ENCODE results near the gene RALA.
A peak's percentile ranks its signal among the peaks of the same experiment; 100 is the strongest.

Gene RALA

DNA sequence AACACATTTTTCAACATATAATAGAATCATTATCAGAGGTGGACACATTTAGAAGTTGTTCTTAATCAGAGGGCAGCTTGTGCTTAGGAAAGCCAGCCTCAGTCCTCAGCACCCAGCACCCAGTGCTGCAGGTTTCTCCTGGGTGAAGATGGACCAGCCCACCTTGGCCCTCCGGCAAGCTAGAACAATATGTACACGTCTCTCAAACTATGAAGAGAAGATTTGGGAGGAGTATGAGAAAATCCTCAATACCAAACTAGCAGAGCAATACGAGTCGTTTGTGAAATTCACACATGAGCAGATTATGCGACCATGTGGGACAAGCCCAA lies 13.5 kb upstream of the RALA start:
- FAIRE-seq (no peak), DNase-seq (ENCODE audit: insufficient read length, low spot score) (no peak)

DNA sequence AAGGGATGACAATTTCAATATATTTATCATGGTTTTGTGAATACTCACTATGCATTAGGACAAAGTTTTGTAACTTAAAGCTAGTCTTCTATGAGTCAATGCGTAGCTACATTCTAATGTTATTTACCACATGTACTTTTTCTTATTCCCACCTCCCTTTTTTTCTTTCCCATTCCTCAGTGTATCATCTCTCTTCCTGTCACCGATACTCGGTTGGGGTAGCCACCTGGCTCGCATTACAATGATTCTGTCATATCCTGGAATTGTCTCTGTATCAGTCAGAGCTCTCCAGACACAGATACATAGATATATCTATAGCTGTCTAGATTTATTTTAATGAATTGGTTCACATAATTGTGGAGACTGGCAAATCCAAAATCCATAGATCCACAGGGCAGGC lies 9.8 kb upstream of the RALA start:
- FAIRE-seq (no peak), DNase-seq (ENCODE audit: insufficient read length, low spot score) (no peak)

- FAIRE-seq (no peak), DNase-seq (ENCODE audit: insufficient read length, low spot score) (no peak)
These were observed 9.1 kb upstream of the RALA start for GRCh38 chr7:39614299-39614698.

DNA sequence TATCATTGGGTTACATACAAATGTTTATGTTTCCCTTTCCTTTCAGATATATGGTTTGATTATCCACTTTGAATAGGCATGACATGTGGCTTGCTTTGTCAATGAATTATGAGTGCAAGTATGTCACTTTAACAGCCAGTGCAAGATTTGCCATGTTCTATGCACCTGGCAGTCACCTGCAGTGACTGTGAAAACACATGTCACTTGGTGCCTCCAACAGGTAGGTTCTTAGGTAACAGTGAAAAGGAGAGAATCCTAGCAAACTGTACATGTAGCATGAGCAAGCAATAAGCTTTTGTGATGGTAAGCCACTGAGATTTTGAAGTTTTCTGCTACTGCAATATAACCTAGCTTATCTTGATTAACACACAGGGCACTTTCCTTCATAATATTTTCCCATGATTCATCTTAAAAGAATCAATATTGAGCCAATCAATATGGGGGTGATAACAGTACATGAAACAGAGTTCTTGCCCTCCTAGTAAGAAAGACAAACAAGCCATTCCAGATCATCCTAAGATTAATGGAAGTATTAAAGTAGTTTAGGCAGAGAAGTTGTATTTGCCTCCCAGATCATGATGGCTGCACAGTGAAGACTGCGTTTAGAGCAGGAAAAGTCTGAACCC lies 7.9 kb upstream of the RALA start:
- DNase-seq (ENCODE audit: insufficient read length, low spot score) (no peak), FAIRE-seq (no peak)

DNA sequence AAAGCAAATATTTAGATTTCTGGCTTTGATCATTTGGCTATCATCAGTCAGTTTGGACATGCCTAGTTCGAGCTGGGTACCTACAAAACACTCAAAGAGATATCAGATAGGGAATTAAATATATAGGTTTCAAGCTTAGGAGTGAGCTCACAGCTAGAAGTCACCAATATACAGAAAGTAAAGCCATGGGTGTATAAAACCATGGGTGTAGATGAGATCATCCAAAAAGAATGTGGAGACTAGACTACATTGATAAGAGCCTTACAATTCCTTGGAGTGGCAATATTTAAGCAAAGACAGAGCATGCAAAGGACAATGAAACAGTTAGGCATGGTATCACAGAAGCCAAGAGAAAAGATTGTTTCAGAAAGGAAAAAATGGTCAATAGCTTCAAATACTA lies 7.2 kb upstream of the RALA start:
- FAIRE-seq (no peak), DNase-seq (ENCODE audit: insufficient read length, low spot score) (no peak)

DNA sequence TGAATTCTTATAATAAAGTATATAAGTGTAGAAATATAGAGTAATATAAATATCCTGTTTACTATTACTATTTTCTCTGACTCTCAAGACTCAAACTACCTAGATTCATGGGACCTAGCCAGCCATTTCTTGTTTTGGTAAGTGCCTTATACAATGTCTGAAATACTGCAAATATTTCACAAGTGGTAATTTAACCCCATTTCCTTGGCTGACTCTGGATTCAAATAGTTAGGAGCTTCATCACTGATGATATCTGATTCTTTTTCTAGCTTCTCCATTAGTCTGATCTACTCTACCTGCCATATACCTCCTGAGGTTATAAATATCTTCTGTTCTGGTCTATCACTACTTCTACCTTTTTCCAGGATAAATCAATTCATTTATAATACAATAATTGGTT lies 6.4 kb upstream of the RALA start:
- no peak for FAIRE-seq

DNA sequence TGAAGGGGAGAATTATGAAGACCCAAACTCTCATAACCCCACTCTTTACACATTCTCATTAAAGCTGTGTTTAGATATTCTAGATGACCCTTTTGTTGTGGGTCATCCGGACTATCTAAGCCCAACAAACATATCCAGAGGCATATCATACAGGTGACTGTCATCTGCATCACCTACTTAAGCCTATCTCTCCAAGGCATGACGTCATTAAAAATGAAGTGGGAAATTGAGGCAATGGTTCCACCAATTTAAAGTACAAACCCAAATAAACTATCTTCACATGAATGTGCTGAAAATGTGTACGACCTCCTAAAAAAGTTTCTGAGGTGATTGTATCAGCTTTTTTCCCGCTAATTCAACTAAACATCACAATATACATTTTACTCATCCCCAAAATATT lies 4.5 kb upstream of the RALA start:
- FAIRE-seq = no peak
- no peak for DNase-seq (ENCODE audit: insufficient read length, low spot score)

More for the DNA sequence above, 6.4 kb upstream of the RALA start:
- DNase-seq (ENCODE audit: insufficient read length, low spot score) = no peak

- no peak for DNase-seq (ENCODE audit: insufficient read length, low spot score)
- no peak for FAIRE-seq
These were observed 2.9 kb upstream of the RALA start for GRCh38 chr7:39620486-39620885.

DNA sequence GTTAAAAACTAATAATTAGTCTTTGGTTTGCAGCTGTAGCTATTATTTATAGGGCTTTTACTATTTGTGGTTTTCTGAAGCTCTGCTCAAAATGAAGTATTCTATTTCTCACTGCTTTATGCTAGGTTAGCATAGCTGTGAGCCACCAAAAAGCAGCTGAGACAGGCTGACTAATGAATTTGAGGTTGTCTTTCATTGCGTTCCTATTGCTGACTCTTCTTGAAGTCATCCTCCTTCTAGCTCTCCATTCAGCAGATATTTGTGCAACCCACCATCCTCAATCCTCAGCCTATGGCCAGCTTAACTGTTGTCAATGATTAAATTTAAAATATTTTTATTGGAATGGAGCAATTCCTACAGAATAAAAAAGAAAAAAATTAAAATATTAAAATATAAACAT lies 2.1 kb upstream of the RALA start:
- FAIRE-seq = no peak
- no peak for DNase-seq (ENCODE audit: insufficient read length, low spot score)

DNA sequence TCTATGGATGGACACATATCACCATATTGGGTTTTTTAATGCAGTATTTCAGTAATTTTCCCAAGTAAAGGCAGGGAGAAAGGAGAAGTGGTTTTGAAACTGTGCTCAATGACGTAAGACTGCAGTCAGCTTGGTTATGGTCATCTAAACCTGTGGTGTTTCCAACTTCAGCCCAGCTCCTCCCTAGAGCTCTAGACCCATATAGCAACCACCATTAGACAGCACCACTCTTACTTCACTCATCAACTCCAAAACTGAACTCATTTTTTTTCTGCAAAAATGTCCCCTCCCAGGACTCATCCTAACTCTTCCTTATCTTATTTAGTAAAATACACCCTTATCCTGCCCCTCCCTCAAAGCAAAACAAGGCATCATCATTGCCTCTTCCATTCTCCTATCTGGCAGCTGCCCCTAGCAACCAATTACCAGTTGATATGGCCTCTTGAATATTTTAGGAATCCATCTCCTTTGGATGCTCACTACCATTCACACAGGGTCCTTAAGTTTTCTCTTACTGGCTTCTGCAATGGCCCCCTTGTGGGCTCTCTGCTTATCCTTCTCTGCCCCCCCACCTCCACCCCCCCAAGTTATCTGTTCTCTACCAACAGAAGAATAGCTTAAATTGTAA lies 1.5 kb upstream of the RALA start:
- FAIRE-seq = peak; percentile 18
- DNase-seq (ENCODE audit: insufficient read length, low spot score) = no peak

- DNase-seq (ENCODE audit: insufficient read length, low spot score) (no peak), FAIRE-seq (no peak)
These were observed 763 bp upstream of the RALA start for GRCh38 chr7:39622609-39623008.

DNA sequence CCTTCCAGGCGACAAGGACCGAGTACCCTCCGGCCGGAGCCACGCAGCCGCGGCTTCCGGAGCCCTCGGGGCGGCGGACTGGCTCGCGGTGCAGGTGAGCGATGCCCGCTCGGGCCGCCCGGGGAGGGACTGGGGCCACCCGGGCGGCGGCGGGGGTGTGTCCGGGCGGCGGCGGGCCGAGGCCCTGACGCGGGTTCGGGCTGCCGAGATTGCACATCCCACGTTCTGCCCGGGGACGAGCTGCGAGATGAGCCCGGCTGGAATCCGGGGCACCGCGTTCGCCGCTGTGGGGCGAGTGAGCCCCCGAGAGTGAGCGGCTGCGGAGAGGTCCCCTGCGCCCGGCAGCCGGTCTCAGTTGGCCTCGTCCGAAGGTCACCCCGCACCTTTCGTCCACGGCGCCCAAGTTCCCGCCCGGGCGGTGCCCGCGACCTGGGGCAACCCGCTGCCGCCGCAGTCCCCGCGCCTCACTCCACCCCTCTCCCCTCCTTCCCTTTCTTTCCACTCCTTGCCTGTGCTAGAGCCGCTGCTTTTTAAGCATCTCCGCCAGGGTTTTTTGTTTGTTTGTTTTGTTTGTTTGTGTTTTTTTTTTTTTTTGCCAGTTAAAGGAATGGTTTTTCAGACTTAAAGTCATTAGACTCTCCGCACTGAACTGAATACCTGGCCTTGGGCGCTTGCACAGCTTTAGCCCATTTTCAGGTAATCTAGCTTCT lies 515 bp downstream of the RALA start:
- FAIRE-seq (no peak), DNase-seq (ENCODE audit: insufficient read length, low spot score) (no peak)

DNA sequence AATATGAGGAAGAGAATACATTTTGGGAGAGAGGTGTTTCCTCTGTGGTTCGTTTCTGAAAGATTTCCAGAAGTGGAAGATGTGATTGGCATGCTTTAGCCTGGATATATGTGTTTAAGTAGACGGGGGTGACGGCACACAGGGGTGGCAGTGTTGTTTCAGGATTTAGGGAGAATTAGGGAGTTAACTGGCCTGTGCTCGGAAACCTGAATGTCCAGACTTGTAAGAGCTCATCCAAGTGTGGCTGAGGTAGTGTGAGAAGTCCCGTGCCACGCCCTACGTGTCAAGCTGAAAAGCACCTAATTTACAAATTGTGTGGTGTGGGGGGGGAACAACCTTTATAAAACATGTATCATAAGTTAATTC lies 1.1 kb downstream of the RALA start:
- FAIRE-seq = peak; percentile 61
- DNase-seq (ENCODE audit: insufficient read length, low spot score) = no peak

DNA sequence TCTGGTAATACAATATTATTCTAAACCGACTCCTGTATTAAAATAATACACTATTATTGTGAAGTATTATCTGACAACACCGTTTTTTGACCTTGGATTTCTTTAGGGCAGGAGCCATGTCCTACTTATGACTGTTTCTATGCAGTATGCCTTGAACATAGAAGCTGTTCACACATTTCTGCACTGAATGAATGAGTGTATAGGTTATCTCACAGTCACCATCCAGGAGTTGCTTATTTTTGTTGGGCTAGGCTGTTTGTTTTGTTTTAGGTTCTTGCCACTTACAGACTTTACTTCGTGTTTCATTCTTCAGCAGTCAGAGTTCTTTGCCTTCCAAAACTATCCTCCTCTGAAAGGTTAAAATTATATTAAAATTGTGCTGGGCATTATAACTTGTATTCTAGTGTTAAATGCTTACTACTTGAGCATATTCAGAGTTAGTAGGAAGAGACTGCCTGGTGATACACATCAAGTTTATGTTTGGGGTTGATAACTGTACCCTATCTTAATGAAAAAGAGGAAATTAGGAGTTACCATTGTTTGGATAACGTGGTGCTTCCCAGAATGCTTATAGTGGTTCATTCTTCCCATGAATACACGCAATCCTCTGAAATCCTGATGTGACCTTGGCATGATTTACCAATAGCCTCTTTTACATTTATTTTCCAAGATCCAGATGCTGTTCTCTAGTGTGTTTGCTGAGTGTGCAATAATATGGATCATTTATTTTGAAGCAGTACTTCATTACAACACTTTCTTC lies 1.7 kb downstream of the RALA start:
- FAIRE-seq (no peak), DNase-seq (ENCODE audit: insufficient read length, low spot score) (no peak)

- DNase-seq (ENCODE audit: insufficient read length, low spot score) (no peak), FAIRE-seq (no peak)
These were observed 8.4 kb downstream of the RALA start for GRCh38 chr7:39631736-39632308.

DNA sequence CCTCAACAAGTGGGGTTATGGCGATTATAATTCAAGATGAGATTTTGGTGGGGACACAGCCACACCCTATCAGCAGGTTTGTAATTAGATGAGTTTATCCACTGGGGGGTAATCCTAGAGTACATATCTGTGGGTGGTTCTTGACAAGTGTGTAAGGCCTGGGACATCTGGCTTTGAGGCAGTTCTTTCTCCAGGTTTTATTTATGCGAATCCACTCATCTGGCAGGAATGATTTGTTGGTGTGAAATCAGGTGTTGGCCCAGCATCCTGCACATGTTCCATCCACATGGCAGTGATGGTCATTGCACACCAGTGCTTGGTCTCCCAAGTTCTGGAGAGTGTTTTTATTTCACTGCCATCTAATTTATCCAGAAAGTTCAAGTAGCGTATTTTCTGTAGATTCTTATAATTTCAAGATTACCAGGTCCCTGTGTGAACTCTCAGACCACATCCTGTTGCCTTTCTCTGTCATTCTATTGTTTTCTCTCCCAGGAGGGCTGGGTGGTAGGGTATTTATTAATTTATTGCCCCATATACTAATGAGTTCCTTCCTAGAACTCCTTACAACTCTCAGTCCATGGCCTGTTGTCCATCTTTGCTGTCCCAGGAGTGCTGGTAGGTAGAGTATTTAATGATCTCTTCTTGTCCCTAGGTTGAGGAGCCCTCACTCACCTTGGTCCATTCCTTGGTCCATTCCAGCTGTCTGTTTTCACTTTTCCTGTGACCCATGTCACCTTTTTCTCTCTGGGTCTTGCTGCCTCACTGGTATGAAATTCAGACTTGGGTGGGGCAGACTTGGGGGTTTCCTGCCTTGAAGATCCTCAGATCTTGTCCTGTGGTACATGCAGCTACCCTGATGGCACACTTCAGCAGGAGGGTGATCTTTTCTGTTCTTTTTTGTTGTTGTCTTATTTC lies 10.4 kb downstream of the RALA start:
- FAIRE-seq (peak; percentile 76), DNase-seq (ENCODE audit: insufficient read length, low spot score) (no peak)

DNA sequence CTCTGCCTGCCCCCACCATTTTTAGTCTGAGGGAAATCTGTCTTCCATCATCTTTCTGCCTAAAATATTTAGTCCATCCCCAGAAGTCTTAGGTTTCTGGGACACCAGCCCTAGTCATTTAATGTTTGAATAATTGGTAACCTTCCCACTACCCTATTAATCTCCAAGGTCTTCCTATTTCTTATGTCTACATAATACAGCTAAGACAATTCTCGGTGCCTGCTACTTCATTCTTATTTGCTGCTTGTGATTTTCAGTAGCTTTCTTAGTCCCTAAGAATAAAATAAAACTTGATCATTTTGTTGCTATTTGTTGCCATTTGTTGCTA lies 11.1 kb downstream of the RALA start:
- peak; percentile 42 for FAIRE-seq
- no peak for DNase-seq (ENCODE audit: insufficient read length, low spot score)

DNA sequence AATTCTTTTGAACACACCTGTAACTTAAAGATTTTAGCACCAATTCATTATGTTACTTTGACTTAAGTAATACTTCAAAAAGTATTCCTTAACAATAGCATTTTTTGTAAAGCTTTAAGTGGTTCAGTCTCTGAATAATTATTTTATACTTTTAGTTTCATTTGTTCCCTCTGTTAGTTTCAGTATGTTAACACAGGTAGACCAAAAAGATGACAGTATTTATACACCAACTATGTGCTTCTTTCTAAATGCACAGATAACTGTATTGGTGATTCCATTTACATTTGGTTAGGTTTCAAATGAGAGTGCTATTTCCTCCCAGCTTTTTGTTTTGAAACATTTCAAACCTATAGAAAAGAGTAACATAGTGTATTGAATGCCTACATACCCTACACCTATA lies 14.0 kb downstream of the RALA start:
- DNase-seq (ENCODE audit: insufficient read length, low spot score) = no peak
- FAIRE-seq = no peak

GRCh38 chr7:39637963-39638485 lies 14.7 kb downstream of the RALA start:
- DNase-seq (ENCODE audit: insufficient read length, low spot score) (no peak), FAIRE-seq (no peak)

- DNase-seq (ENCODE audit: insufficient read length, low spot score) = no peak
- peak; percentile 4 for FAIRE-seq
These were observed 19.5 kb downstream of the RALA start for GRCh38 chr7:39642896-39643295.
